Endothelial cell of umbilical vein (primary cell): ENCODE results near the gene CD276. TPM values are rescaled to one million over a fixed set of nuclear protein-coding genes. Genes with fewer than 3 reads are reported as not detected.

Source experiments
- BruUV-seq: library from RNA; stranded (reverse); fragments of 400-500 nt; replicated peaks from 2 replicates; lab custom pipeline; 2021; lab: Mats Ljungman, UMichigan
- CTCF ChIA-PET: fragments of 300-600, 350-600 bp; sonication (Branson Sonifier 250); formaldehyde crosslinking; loops from one replicate; lab custom pipeline; 2021; ENCODE audit warnings: antibody characterized with exemption, inconsistent platforms; lab: Charles Lee
- POLR2A ChIA-PET: fragments of 300-600, 350-600 bp; sonication (Branson Sonifier 250); formaldehyde crosslinking; loops from one replicate; lab custom pipeline; 2021; ENCODE audit warnings: antibody characterized with exemption, inconsistent platforms; lab: Charles Lee
- DNase-seq: peaks from one replicate; pipeline ENCODE4 v3.0.0-alpha.2; 2011; ENCODE audit warnings: low read depth, low spot score
- FAIRE-seq: peaks from 2 replicates; lab custom pipeline; 2011; peaks lifted over from hg19 to GRCh38; lab: Jason Lieb, UNC
- H2AFZ ChIP-seq: 2 replicates; pipeline ENCODE4 v1.6.0; 2012; ENCODE audit warnings: low read depth, low read length, control low read depth, inconsistent platforms
- H3K27ac ChIP-seq: 2 replicates; pipeline ENCODE4 v1.5.1; 2011; ENCODE audit warnings: low read depth, mild to moderate bottlenecking, control low read depth, low read length, moderate library complexity; ENCODE audit not compliant: insufficient read depth
- H3K27me3 ChIP-seq, 2 experiments: 2 replicates each; pipeline versions ENCODE4 v1.6.0 to v1.6.1; 2011; ENCODE audit warnings: low read length in 2 of 2, mixed read lengths in 1 of 2; ENCODE audit not compliant: control insufficient read depth in 2 of 2, insufficient read depth in 2 of 2
- H3K36me3 ChIP-seq, 2 experiments: 2 replicates in 1 of 2; 3 replicates in 1 of 2; pipeline ENCODE4 v1.5.1; 2011; ENCODE audit warnings: low read length in 2 of 2, mild to moderate bottlenecking in 1 of 2, moderate library complexity in 1 of 2; ENCODE audit not compliant: control insufficient read depth in 2 of 2, insufficient read depth in 2 of 2; ENCODE audit errors: extremely low read depth in 1 of 2
- H3K4me1 ChIP-seq: 3 replicates; pipeline ENCODE4 v1.5.1; 2011; ENCODE audit warnings: mild to moderate bottlenecking, low read length; ENCODE audit not compliant: control insufficient read depth, insufficient read depth; ENCODE audit errors: extremely low read depth
- H3K4me2 ChIP-seq: 2 replicates; pipeline ENCODE4 v1.6.1; 2011; ENCODE audit warnings: low read length, control low read depth, mixed read lengths; ENCODE audit not compliant: insufficient read depth
- H3K4me3 ChIP-seq, 3 experiments: fragments of 200-600 bp in 1 of 3; sonication (generic), shearing (Covaris generic) in 1 of 3; replicated peaks in 1 of 3; 2 replicates each; pipeline ENCODE4 v1.5.1; 2011 to 2016; ENCODE audit warnings: control low read depth in 3 of 3, low read length in 3 of 3, mild to moderate bottlenecking in 2 of 3, inconsistent platforms in 1 of 3, low read depth in 1 of 3, moderate library complexity in 1 of 3; ENCODE audit not compliant: insufficient read depth in 1 of 3
- H3K79me2 ChIP-seq: 2 replicates; pipeline ENCODE4 v1.6.0; 2012; ENCODE audit warnings: low read length, inconsistent platforms; ENCODE audit not compliant: control insufficient read depth, insufficient read depth
- H3K9ac ChIP-seq: replicated peaks from 2 replicates; pipeline ENCODE3; 2011; ENCODE audit warnings: low read length, control low read depth; ENCODE audit not compliant: insufficient read depth; ENCODE audit errors: extremely low read depth
- H3K9me1 ChIP-seq: replicated peaks from 3 replicates; pipeline ENCODE4 v1.6.0; 2011; ENCODE audit warnings: mild to moderate bottlenecking, low read length; ENCODE audit not compliant: control insufficient read depth, insufficient read depth; ENCODE audit errors: extremely low read depth
- H3K9me3 ChIP-seq: replicated peaks from 2 replicates; pipeline ENCODE4 v1.5.1; 2012; ENCODE audit warnings: low read length, inconsistent platforms; ENCODE audit not compliant: control insufficient read depth, insufficient read depth
- H4K20me1 ChIP-seq: replicated peaks from 2 replicates; pipeline ENCODE3; 2011; ENCODE audit warnings: mild to moderate bottlenecking, low read length; ENCODE audit not compliant: control insufficient read depth, insufficient read depth; ENCODE audit errors: extremely low read depth
- CTCF ChIP-seq, 2 donors: IDR thresholded peaks; 1 replicate in 1 of 2; 2 replicates in 1 of 2; pipeline ENCODE4 v1.5.1; 2011; ENCODE audit warnings: low read length in 2 of 2, mild to moderate bottlenecking in 2 of 2, moderate library complexity in 2 of 2, control low read depth in 1 of 2, inconsistent platforms in 1 of 2, low read depth in 1 of 2; ENCODE audit not compliant: insufficient read depth in 1 of 2; ENCODE audit errors: extremely low read depth in 1 of 2
- FOS ChIP-seq: IDR thresholded peaks from 2 replicates; pipeline ENCODE4 v1.6.1; 2011; ENCODE audit warnings: mild to moderate bottlenecking, low read length, moderate library complexity, borderline replicate concordance; ENCODE audit not compliant: insufficient read depth
- GATA2 ChIP-seq: IDR thresholded peaks from 2 replicates; pipeline ENCODE4 v1.7.0; 2011; ENCODE audit warnings: low read depth, mild to moderate bottlenecking, moderate library complexity, mixed read lengths, low read length; ENCODE audit not compliant: insufficient read length, insufficient read depth
- MYC ChIP-seq: IDR thresholded peaks from one replicate; pipeline ENCODE4 v1.6.1; 2011; ENCODE audit warnings: mild to moderate bottlenecking, low read depth, low read length
- POLR2A ChIP-seq: IDR thresholded peaks from 2 replicates; pipeline ENCODE4 v1.6.1; 2012; ENCODE audit warnings: low read depth, mild to moderate bottlenecking, control low read depth, low read length
- dilution Hi-C: fragments of 300-500 bp; cut with MboI; formaldehyde crosslinking; loops from one replicate; pipeline ENCODE4 v1.15.0; 2019; ENCODE audit warnings: low sequenced_read_pairs; ENCODE audit not compliant: extremely low pct_ligation_motif_present
- intact Hi-C: fragments of 100-400 bp; cut with micrococcal nuclease; formaldehyde crosslinking; loops from one replicate; pipeline ENCODE4 v1.10.0; 2022
- polyA plus RNA-seq, 4 experiments: library from polyadenylated mRNA; depleted of rRNA in 3 of 4; stranded (reverse) in 3 of 4; unstranded in 1 of 4; fragments of >200 nt; gene quantifications; 2 replicates each; pipeline versions ENCODE4 v1.2.1 to v1.2.3, GENCODE V29; 2011 to 2012; ENCODE audit warnings: missing spikeins in 1 of 4
- total RNA-seq: library from RNA; stranded (reverse); gene quantifications from 2 replicates; pipeline ENCODE4 v1.2.3, GENCODE V29; 2021

The CD276 gene
- total and polyA plus RNA-seq, 2 donors (not counting 3 experiments of a cell fraction or from before 2014, with no cell fraction given), result 73.6 to 85.7 TPM

GRCh38 chr15:73684581-73685455 is 635 bp downstream of the CD276 start:
- Histone ChIP-seq H3K4me3 (peak overlapping the region; percentile 73 to 82 (median 79)), H2AFZ (peak overlapping the region; percentile 53), H3K27me3 (no peaks in the 10 kb centered on the region), H3K9me1 (no peaks in the 10 kb centered on the region), H3K79me2 (peaks cover 32% of the 10 kb centered on the region), H3K4me1 (peaks cover 51% of the 10 kb centered on the region), H3K36me3 (no peaks in the 10 kb centered on the region), H3K27ac (peak overlapping the region; percentile 51), H3K4me2 (peak overlapping the region; percentile 63), H3K9ac (peak overlapping the region; percentile 81), H3K9me3 (no peaks in the 10 kb centered on the region), H4K20me1 (no peaks in the 10 kb centered on the region)
- ChIA-PET CTCF (interaction anchor here (0.7 to 10.8 kb wide), 7 partner anchors 7 to 444 kb away, joined by 3 to 368 read pairs (median 7); partner anchors contain the start of genes NPTN and TBC1D21), POLR2A (interaction anchor here (0.6 to 0.7 kb wide), 2 partner anchors 12 to 449 kb away, joined by 6 to 9 read pairs; no protein-coding TSS in a partner anchor)
- no peak for FAIRE-seq
- TF ChIP-seq POLR2A (no peak), FOS (peak; percentile 27)
- dilution Hi-C loops, result no loop called here
- BruUV-seq, result no TSS peak
- intact Hi-C loops, result loop anchor here (1.0 kb wide), 1 partner anchor 52 kb away; the partner anchor contains the start of gene NPTN
- DNase-seq, result peak; percentile 30

DNA sequence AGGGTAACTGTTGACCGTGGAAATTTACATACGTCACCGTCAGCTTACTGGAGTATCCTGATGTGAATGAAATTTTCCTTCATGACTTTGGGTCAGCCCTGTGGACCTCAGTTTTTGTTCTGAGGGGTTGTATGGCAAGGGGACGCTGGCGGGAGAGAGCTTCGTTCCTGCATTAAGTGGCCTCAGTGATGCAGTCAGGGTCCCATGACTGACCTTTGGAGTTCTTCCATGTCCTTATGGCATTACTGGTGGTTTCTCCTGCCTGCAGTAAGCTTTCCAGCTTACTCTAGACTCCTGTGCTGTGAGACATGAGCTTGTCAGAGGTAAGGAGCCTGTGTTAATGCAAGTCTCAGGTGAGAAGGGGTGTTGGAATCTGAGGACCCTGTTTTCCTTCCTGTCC is 1.8 kb downstream of the CD276 start:
- no peak overlapping the region for H3K27ac ChIP-seq
- dilution Hi-C loops, result no loop called here

More for the DNA sequence above, 1.8 kb downstream of the CD276 start:
- Histone ChIP-seq H3K4me2 (peak overlapping the region; percentile 56), H3K4me1 (peaks cover 51% of the 10 kb centered on the region), H3K27me3 (no peaks in the 10 kb centered on the region), H3K9me1 (no peaks in the 10 kb centered on the region), H3K9ac (no peak overlapping the region), H3K36me3 (no peaks in the 10 kb centered on the region), H4K20me1 (no peaks in the 10 kb centered on the region), H3K9me3 (no peaks in the 10 kb centered on the region), H3K79me2 (peaks cover 40% of the 10 kb centered on the region), H2AFZ (no peak overlapping the region), H3K4me3 (no peak overlapping the region)
- ChIA-PET CTCF (interaction anchor here (0.7 to 10.8 kb wide), 9 partner anchors 8 to 445 kb away, joined by 3 to 368 read pairs (median 7); partner anchors contain the start of gene NPTN), POLR2A (interaction anchor here (0.6 to 0.7 kb wide), 2 partner anchors 448 to 1007 kb away, joined by 4 to 6 read pairs; no protein-coding TSS in a partner anchor)
- no peak for TF ChIP-seq CTCF (IDR thresholded peaks at IDR 0.05; ENCODE audit: extremely low read depth in 1 of 2, insufficient read depth in 1 of 2, low read depth in 1 of 2, low read length in 2 of 2)
- TF ChIP-seq MYC, result no peak
- TF ChIP-seq GATA2, result no peak
- peak; percentile 71 for FAIRE-seq
- no peak for DNase-seq
- no TSS peak for BruUV-seq
- intact Hi-C loops, result loop anchor here (1.0 kb wide), 1 partner anchor 11 kb away; no protein-coding TSS in a partner anchor
